Posterior vena cava (tissue), 2 donors: ENCODE data around the gene IFT20. TPM values are rescaled to one million over a fixed set of nuclear protein-coding genes. Genes with fewer than 3 reads are reported as not detected.

Experiments
- DNase-seq: peaks from one replicate; pipeline ENCODE4 v3.0.0-alpha.2; 2020; ENCODE audit warnings: low spot score
- intact Hi-C, 2 donors: fragments of 100-400 bp; cut with DNase I; formaldehyde crosslinking; loops; one replicate each; pipeline versions ENCODE4 v1.14.1 to v1.14.2; 2022 to 2023
- microRNA-seq, 2 donors: library from miRNA; unstranded; fragments of <30 nt; microRNA quantifications; one replicate each; pipeline ENCODE4 v1.2.0, GENCODE V29; 2020 to 2021; ENCODE audit warnings: borderline microRNAs expressed in 2 of 2
- total RNA-seq, 2 donors: library from RNA; stranded (reverse); fragmentation: NEBNext Ultra II Directional; extraction: Animal tissue kit (Norgen Biotek cat#: 25700); gene quantifications; one replicate each; pipeline ENCODE4 v1.2.1, GENCODE V29; 2021
- donor health status: DM: yes; HTN: yes; CAD: no.
- donor health status: DM: yes; HTN: yes; CAD: no.

The IFT20 gene
- total RNA-seq, 2 donors from 2014 or later = 28.3 to 34.9 TPM

GRCh38 chr17:28280826-28281225, 54.4 kb downstream of the IFT20 start:
- intact Hi-C loops = loop anchor here in 1 of 2 donors (5.0 kb wide), 1 partner anchor 34 kb away; no protein-coding TSS in a partner anchor
- DNase-seq = no peak

- intact Hi-C loops = no loop called here
- DNase-seq = no peak
These were observed 55.9 kb downstream of the IFT20 start for GRCh38 chr17:28279411-28279810.

Small RNA genes lying within 50 kb of the gene (microRNA-seq; reads per million reads assigned to microRNA genes)
- 0.78 to 0.97 reads per million in 2 donors for gene MIR4723

Other genes with a start within 250 kb of the IFT20 start
- gene TMEM97, start 16.3 kb downstream of the IFT20 start, total RNA-seq = 1 to 10 TPM; 2.7 to 4.3 TPM
- 10 to 100 TPM; 39.7 to 45.9 TPM for gene TNFAIP1, start 289 bp upstream of the IFT20 start, total RNA-seq
- 10 to 100 TPM; 53.5 to 54.4 TPM for gene POLDIP2, start 22.1 kb upstream of the IFT20 start, total RNA-seq
- not detected for gene SEBOX, start 29.7 kb upstream of the IFT20 start, total RNA-seq
- 1 to 10 TPM; 1.8 to 5.4 TPM for gene VTN, start 34.8 kb upstream of the IFT20 start, total RNA-seq
- 10 to 100 TPM; 15.0 to 16.1 TPM for gene SARM1, start 36.2 kb upstream of the IFT20 start, total RNA-seq
- 10 to 100 TPM in 1 of 2 donors, 1 to 10 TPM in 1; 6.0 to 10.6 TPM for gene SLC46A1, start 70.7 kb upstream of the IFT20 start, total RNA-seq
- under 1 TPM in 1 of 2 donors, not detected in 1; 0.14 TPM for gene SLC13A2, start 138.2 kb upstream of the IFT20 start, total RNA-seq
- gene FOXN1, start 170.9 kb upstream of the IFT20 start, total RNA-seq = not detected
- 10 to 100 TPM; 12.9 to 15.6 TPM for gene UNC119, start 217.2 kb upstream of the IFT20 start, total RNA-seq
- 10 to 100 TPM; 27.6 to 33.8 TPM for gene PIGS, start 236.1 kb upstream of the IFT20 start, total RNA-seq
- gene ALDOC, start 241.4 kb upstream of the IFT20 start, total RNA-seq = 1 to 10 TPM; 6.9 to 8.4 TPM